ENCODE results near the gene CISH. TPM values are rescaled to one million over a fixed set of nuclear protein-coding genes. Genes with fewer than 3 reads are reported as not detected.

CISH gene
- total and polyA plus RNA-seq, 8 donors = 6.2 to 21.5 (median 11.2) TPM

GRCh38 chr3:50587373-50587772, 24.2 kb downstream of the CISH start:
- ATAC-seq = no peak
- H3K4me1 ChIP-seq = peaks cover 0 to 19% (median under 1%) of the 10 kb centered on the region in 3 donors
- TF ChIP-seq, protein P1, sequence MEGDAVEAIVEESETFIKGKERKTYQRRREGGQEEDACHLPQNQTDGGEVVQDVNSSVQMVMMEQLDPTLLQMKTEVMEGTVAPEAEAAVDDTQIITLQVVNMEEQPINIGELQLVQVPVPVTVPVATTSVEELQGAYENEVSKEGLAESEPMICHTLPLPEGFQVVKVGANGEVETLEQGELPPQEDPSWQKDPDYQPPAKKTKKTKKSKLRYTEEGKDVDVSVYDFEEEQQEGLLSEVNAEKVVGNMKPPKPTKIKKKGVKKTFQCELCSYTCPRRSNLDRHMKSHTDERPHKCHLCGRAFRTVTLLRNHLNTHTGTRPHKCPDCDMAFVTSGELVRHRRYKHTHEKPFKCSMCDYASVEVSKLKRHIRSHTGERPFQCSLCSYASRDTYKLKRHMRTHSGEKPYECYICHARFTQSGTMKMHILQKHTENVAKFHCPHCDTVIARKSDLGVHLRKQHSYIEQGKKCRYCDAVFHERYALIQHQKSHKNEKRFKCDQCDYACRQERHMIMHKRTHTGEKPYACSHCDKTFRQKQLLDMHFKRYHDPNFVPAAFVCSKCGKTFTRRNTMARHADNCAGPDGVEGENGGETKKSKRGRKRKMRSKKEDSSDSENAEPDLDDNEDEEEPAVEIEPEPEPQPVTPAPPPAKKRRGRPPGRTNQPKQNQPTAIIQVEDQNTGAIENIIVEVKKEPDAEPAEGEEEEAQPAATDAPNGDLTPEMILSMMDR (IDR thresholded peaks at IDR 0.05) = no peak

DNA sequence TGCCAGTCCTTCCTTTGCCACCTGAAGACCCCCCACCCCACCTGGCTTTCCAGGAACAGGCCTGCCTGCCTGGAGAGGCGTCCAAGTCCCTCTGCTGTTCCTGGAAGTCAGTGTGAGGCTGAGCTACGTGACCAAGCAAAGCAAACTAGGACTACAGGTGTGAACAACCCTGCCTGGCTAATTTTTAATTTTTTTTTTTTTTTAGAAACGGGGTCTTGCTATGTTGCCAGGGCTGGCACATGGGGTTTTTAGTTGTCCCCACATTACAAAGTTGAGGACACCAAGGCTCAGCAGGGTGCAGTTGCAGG, 24.9 kb downstream of the CISH start:
- intact Hi-C loops (cut with DNase I) = no loop called here
- DNase-seq (peak in 1 of 6 donors; percentile 21), ATAC-seq (no peak), FAIRE-seq (no peak)
- WGBS, 2 donors = 66 to 69% methylated on average over 3 of the region's 3 CpGs
- Histone ChIP-seq H3K27ac (no peak overlapping the region), H3K4me1 (peaks cover 0 to 15% (median 0%) of the 10 kb centered on the region in 3 donors), H3K27me3 (no peaks in the 10 kb centered on the region), H3K4me3 (no peak overlapping the region), H3K9me3 (no peaks in the 10 kb centered on the region), H3K36me3 (no peaks in the 10 kb centered on the region)
- TF ChIP-seq, protein P1 (IDR thresholded peaks at IDR 0.05) = no peak

More at GRCh38 chr3:50587373-50587772, 24.2 kb downstream of the CISH start:
- H3K27me3 ChIP-seq = no peaks in the 10 kb centered on the region
- no peak for FAIRE-seq
- H3K36me3 ChIP-seq = no peaks in the 10 kb centered on the region
- intact Hi-C loops (cut with DNase I) = no loop called here
- H3K9me3 ChIP-seq = no peaks in the 10 kb centered on the region
- H3K4me3 ChIP-seq = no peak overlapping the region
- 91 to 92% methylated on average over 6 of the region's 6 CpGs for WGBS, 2 donors
- DNase-seq = no peak
- H3K27ac ChIP-seq = no peak overlapping the region

DNA sequence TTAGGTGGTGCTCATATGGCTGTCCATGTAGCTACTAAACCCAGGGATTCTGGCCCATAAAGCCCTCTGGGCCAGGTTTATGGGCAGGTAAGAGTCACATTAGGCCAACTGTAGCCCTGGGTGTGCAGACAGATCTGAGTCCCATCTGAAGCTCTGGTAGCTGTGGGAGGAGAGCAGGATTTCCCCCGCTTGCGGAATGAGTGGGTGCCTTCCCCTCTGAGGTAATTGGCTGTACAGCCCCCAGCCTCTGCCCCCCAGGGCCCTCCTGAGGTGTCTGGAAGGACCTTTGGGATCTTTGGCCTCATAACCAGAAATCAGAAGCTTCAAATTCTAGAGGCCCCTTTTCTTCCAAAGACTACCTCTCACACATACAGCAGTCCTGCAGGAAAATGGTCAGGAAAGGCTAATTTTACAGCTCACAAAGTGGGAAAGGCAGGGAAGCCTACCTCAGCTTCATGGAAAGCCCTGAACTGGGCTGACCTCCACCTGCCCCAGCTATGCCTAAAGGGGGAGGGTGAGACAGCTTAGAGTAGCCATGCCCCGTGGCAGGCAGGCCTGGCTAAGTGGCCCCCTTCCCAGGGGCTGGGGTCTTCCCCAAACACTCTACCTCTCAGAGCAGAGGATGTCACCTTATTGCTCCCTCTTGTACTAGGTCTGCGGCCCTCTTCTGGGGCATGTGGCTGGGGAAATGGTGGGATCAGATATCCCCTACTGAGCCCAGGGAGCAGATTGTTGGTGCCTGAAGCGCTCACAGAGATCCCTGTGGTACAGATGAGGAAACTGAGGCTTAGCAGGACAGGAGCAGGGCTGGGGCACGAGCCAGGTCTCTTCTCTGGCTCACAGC, 25.4 kb downstream of the CISH start:
- no peaks in the 10 kb centered on the region for H3K9me3 ChIP-seq
- no peak overlapping the region for H3K27ac ChIP-seq
- WGBS, 2 donors = 92 to 93% methylated on average over 6 of the region's 6 CpGs
- TF ChIP-seq, protein P1 (IDR thresholded peaks at IDR 0.05) = no peak
- DNase-seq = no peak
- H3K36me3 ChIP-seq = no peaks in the 10 kb centered on the region
- H3K4me3 ChIP-seq = no peak overlapping the region
- H3K27me3 ChIP-seq = no peaks in the 10 kb centered on the region
- no peak for FAIRE-seq
- ATAC-seq = no peak
- intact Hi-C loops (cut with DNase I) = no loop called here
- peaks cover 0 to 15% (median 0%) of the 10 kb centered on the region in 3 donors for H3K4me1 ChIP-seq

DNA sequence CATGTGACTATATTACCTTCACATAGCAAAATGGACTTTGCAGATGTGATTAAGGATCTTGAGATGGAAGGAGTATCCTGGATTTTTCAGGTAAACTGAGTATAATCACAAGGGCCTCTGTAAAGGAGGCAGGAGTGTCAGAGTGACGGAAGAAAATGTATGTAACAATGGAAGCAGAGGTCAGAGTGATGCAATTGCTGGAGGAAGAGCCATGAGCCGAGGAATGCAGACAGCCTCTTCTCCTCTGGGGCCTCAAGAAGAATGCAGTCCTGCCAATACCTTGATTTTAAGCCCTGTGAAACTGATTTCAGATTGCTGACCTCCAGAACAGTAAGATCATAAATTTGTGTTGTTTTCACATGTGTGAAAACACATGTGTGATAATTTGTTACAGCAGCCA, 27.2 kb downstream of the CISH start:
- H3K4me1 ChIP-seq = peaks cover 0 to 15% (median 0%) of the 10 kb centered on the region in 3 donors
- H3K36me3 ChIP-seq = peaks cover 0 to 6% (median 0%) of the 10 kb centered on the region in 3 donors
- intact Hi-C loops (cut with DNase I) = no loop called here
- H3K9me3 ChIP-seq = no peaks in the 10 kb centered on the region
- DNase-seq (no peak), FAIRE-seq (no peak), ATAC-seq (no peak)
- WGBS, 2 donors = 81 to 93% methylated on average over 2 of the region's 2 CpGs
- no peak overlapping the region for H3K4me3 ChIP-seq
- TF ChIP-seq, protein P1 (IDR thresholded peaks at IDR 0.05) = no peak
- H3K27me3 ChIP-seq = no peaks in the 10 kb centered on the region
- H3K27ac ChIP-seq = peak overlapping the region in 2 of 4 donors; percentile 26 to 41

- peaks cover 0 to 7% (median 0%) of the 10 kb centered on the region in 3 donors for H3K36me3 ChIP-seq
- TF ChIP-seq, protein P1 (IDR thresholded peaks at IDR 0.05) = no peak
- intact Hi-C loops (cut with DNase I) = no loop called here
- DNase-seq = peak in 5 of 6 donors; percentile 63 to 91 (median 88)
- ATAC-seq = peak; percentile 66 to 80 (median 78)
- FAIRE-seq = no peak
- WGBS, 2 donors = 44 to 71% methylated on average over 6 of the region's 6 CpGs
- peak overlapping the region in 3 of 4 donors; percentile 15 to 41 (median 26) for H3K27ac ChIP-seq
- H3K27me3 ChIP-seq = no peaks in the 10 kb centered on the region
- H3K9me3 ChIP-seq = no peaks in the 10 kb centered on the region
- no peak overlapping the region for H3K4me3 ChIP-seq
- H3K4me1 ChIP-seq = peaks cover 0 to 15% (median 0%) of the 10 kb centered on the region in 3 donors
Measured at GRCh38 chr3:50583897-50584296, 27.7 kb downstream of the CISH start.

Measured in pancreas (tissue), 10 donors.